GM12878 (cell line): ENCODE data around the gene NECTIN1. TPM values are rescaled to one million over a fixed set of nuclear protein-coding genes. Genes with fewer than 3 reads are reported as not detected.

Experiments
- ATAC-seq: fragments of 200-7000 bp; cut with Tn5 transposase; 3 replicates; pipeline ENCODE4 v1.9.1; 2020; ENCODE audit warnings: mild to moderate bottlenecking, moderate library complexity
- BruUV-seq: library from RNA; stranded (reverse); fragments of 400-500 nt; replicated peaks from 2 replicates; lab custom pipeline; 2021; lab: Mats Ljungman, UMichigan
- CTCF ChIA-PET: fragments of 300-600 bp; sonication (Branson Sonifier 250); formaldehyde crosslinking; extraction: SDS; loops from one replicate; lab custom pipeline; 2021; ENCODE audit warnings: inconsistent platforms; lab: Yijun Ruan, JAX
- POLR2A ChIA-PET: fragments of 350-600 bp; formaldehyde crosslinking; extraction: SDS; loops from one replicate; lab custom pipeline; 2021; ENCODE audit warnings: inconsistent platforms; lab: Charles Lee
- RAD21 ChIA-PET: fragments of 300-600 bp; sonication (Branson Sonifier 250); formaldehyde crosslinking; loops from one replicate; lab custom pipeline; 2023; ENCODE audit warnings: antibody characterized with exemption; ENCODE audit not compliant: unreplicated experiment; lab: Charles Lee
- SMC1A ChIA-PET: fragments of 300-600 bp; sonication (Branson Sonifier 250); formaldehyde crosslinking; loops from one replicate; lab custom pipeline; 2023; ENCODE audit not compliant: unreplicated experiment, uncharacterized antibody; lab: Charles Lee
- DNase-seq: peaks from one replicate; pipeline ENCODE4 v3.0.0-alpha.2; 2011; ENCODE audit warnings: low read depth, low spot score
- FAIRE-seq: peaks from 3 replicates; lab custom pipeline; 2011; peaks lifted over from hg19 to GRCh38; lab: Jason Lieb, UNC
- H2AFZ ChIP-seq: 2 replicates; pipeline ENCODE4 v1.6.0; 2011; ENCODE audit warnings: low read depth, low read length, control low read depth; ENCODE audit not compliant: control insufficient read depth
- H3K27ac ChIP-seq: 2 replicates; pipeline ENCODE4 v1.5.1; 2011; ENCODE audit warnings: control low read depth; ENCODE audit not compliant: control insufficient read depth, insufficient read depth
- H3K27me3 ChIP-seq, 2 experiments: replicated peaks in 1 of 2; 2 replicates each; pipeline versions ENCODE4 v1.6.0 to v1.6.1; 2011; ENCODE audit warnings: low read length in 1 of 2; ENCODE audit not compliant: control insufficient read depth in 2 of 2, insufficient read depth in 2 of 2
- H3K36me3 ChIP-seq, 2 experiments: 2 replicates each; pipeline ENCODE4 v1.5.1; 2011; ENCODE audit warnings: low read length in 1 of 2; ENCODE audit not compliant: control insufficient read depth in 2 of 2, insufficient read depth in 2 of 2
- H3K4me1 ChIP-seq: 2 replicates; pipeline ENCODE4 v1.6.1; 2011; ENCODE audit warnings: mild to moderate bottlenecking, low read length, moderate library complexity, mixed read lengths; ENCODE audit not compliant: control insufficient read depth, insufficient read depth
- H3K4me2 ChIP-seq: 2 replicates; pipeline ENCODE4 v1.6.0; 2011; ENCODE audit warnings: control low read depth; ENCODE audit not compliant: control insufficient read depth, insufficient read depth
- H3K4me3 ChIP-seq: fragments of 200-600 bp; sonication (generic); 2 replicates; pipeline ENCODE4 v1.5.1; 2016
- H3K79me2 ChIP-seq: 2 replicates; pipeline ENCODE4 v1.6.0; 2011; ENCODE audit warnings: low read length; ENCODE audit not compliant: control insufficient read depth, insufficient read depth
- H3K9ac ChIP-seq: 2 replicates; pipeline ENCODE4 v1.8.0; 2011; ENCODE audit warnings: low read length, control low read depth, mixed read lengths; ENCODE audit not compliant: control insufficient read depth, insufficient read depth
- H3K9me3 ChIP-seq: replicated peaks from 3 replicates; pipeline ENCODE4 v1.5.1; 2011; ENCODE audit warnings: mild to moderate bottlenecking, low read length; ENCODE audit not compliant: control insufficient read depth, insufficient read depth
- H4K20me1 ChIP-seq: 2 replicates; pipeline ENCODE4 v1.6.0; 2011; ENCODE audit not compliant: control insufficient read depth, insufficient read depth
- CBFB ChIP-seq: IDR thresholded peaks from 2 replicates; pipeline ENCODE4 v1.6.1; 2016; ENCODE audit warnings: antibody characterized with exemption, low read depth
- CHD2 ChIP-seq: IDR thresholded peaks from 2 replicates; pipeline ENCODE4 v1.6.1; 2011; ENCODE audit warnings: low read depth, low read length, improper control_type of control experiment, borderline replicate concordance
- ESRRA ChIP-seq: IDR thresholded peaks from 2 replicates; pipeline ENCODE4 v1.6.1; 2012; ENCODE audit warnings: mild to moderate bottlenecking, low read length, improper control_type of control experiment
- HDAC6 ChIP-seq: fragments of 200-600 bp; sonication (generic); IDR thresholded peaks from one replicate; pipeline ENCODE4 v1.8.0; 2017; ENCODE audit warnings: antibody characterized with exemption; ENCODE audit not compliant: unreplicated experiment
- IRF4 ChIP-seq: IDR thresholded peaks from 2 replicates; pipeline ENCODE4 v1.6.1; 2011; ENCODE audit warnings: low read depth, low read length
- LARP7 ChIP-seq: fragments of 450-650 bp; IDR thresholded peaks from 2 replicates; pipeline ENCODE4 v1.6.1; 2017; ENCODE audit warnings: mild to moderate bottlenecking
- MYC ChIP-seq: IDR thresholded peaks from 2 replicates; pipeline ENCODE4 v1.6.1; 2011; ENCODE audit warnings: mild to moderate bottlenecking, low read length, moderate library complexity, inconsistent platforms; ENCODE audit not compliant: insufficient read depth, insufficient replicate concordance, insufficient read length, severe bottlenecking
- RCOR1 ChIP-seq: conservative IDR thresholded peaks from 2 replicates; pipeline ENCODE4 v1.6.1; 2012; ENCODE audit warnings: low read depth, low read length, improper control_type of control experiment
- RELA ChIP-seq: fragments of 450-650 bp; IDR thresholded peaks from 2 replicates; pipeline ENCODE4 v1.8.0; 2014; ENCODE audit warnings: borderline replicate concordance; ENCODE audit not compliant: partially characterized antibody
- SREBF1 ChIP-seq: IDR thresholded peaks from 2 replicates; pipeline ENCODE4 v1.6.1; 2012; ENCODE audit warnings: mild to moderate bottlenecking, low read length
- SRF ChIP-seq, 2 experiments: IDR thresholded peaks; 2 replicates each; pipeline ENCODE4 v1.6.1; 2011; ENCODE audit warnings: low read depth in 2 of 2, low read length in 2 of 2, mild to moderate bottlenecking in 1 of 2, moderate library complexity in 1 of 2
- SUPT20H ChIP-seq: IDR thresholded peaks from 2 replicates; pipeline ENCODE4 v1.6.1; 2011; ENCODE audit warnings: low read depth, mild to moderate bottlenecking, low read length, moderate library complexity, borderline replicate concordance; ENCODE audit not compliant: control insufficient read depth
- SUZ12 ChIP-seq: fragments of 200-600 bp; sonication (generic); IDR thresholded peaks from one replicate; pipeline ENCODE4 v1.6.1; 2018; ENCODE audit warnings: antibody characterized with exemption, mild to moderate bottlenecking; ENCODE audit not compliant: unreplicated experiment
- TBL1XR1 ChIP-seq: IDR thresholded peaks from 2 replicates; pipeline ENCODE4 v1.6.1; 2012; ENCODE audit warnings: low read depth, low read length, improper control_type of control experiment
- ZZZ3 ChIP-seq: IDR thresholded peaks from 2 replicates; pipeline ENCODE4 v1.6.1; 2011; ENCODE audit warnings: low read depth; ENCODE audit not compliant: control insufficient read depth, insufficient read length
- WGBS: methylation state at CpG from one replicate; pipeline ENCODE4 v1.1.6; 2016; ENCODE audit warnings: low lambda C conversion rate; ENCODE audit not compliant: insufficient replicate concordance, insufficient coverage; ENCODE audit errors: missing lambda C conversion rate; 5-methylcytosine and 5-hydroxymethylcytosine counted together
- in situ Hi-C: fragments of 300-500 bp; cut with MboI; formaldehyde crosslinking; loops from 9 replicates; pipeline ENCODE4 v1.14.3; 2018; ENCODE audit warnings: mixed read lengths
- intact Hi-C: fragments of 100-400 bp; cut with micrococcal nuclease; formaldehyde crosslinking; loops from one replicate; pipeline ENCODE4 v1.14.2; 2022; ENCODE audit not compliant: unreplicated experiment
- polyA plus RNA-seq, 11 experiments: library from polyadenylated mRNA; depleted of rRNA in 4 of 11; unstranded in 6 of 11; stranded (reverse) in 5 of 11; fragments of >200 nt; fragmentation: Nextera tagmentation in 4 of 11; fragmentation: Illumina TruSeq in 1 of 11; extraction: Ambion mirVana in 4 of 11; extraction: Trizol in 1 of 11; gene quantifications; 1 replicate in 1 of 11; 2 replicates in 10 of 11; pipeline versions ENCODE4 v1.2.1 to v1.2.3, GENCODE V29; 2011 to 2016; ENCODE audit warnings: inconsistent platforms in 2 of 11, missing spikeins in 2 of 11, low read depth in 1 of 11
- total RNA-seq, 4 experiments: library from RNA; depleted of rRNA in 3 of 4; stranded (reverse); fragments of >200 nt in 3 of 4; fragmentation: Illumina TruSeq in 1 of 4; extraction: Trizol in 1 of 4; gene quantifications; 2 replicates each; pipeline versions ENCODE4 v1.2.1 to v1.2.3, GENCODE V29; 2013 to 2021
- TF ChIP-seq, protein P1 (sequence below): IDR thresholded peaks from 2 replicates; pipeline ENCODE4 v1.6.1; 2012; ENCODE audit warnings: low read depth, low read length, improper control_type of control experiment
- TF ChIP-seq, protein P2 (sequence below): fragments of 450-650 bp; IDR thresholded peaks from 2 replicates; pipeline ENCODE4 v1.6.1; 2016; ENCODE audit warnings: mild to moderate bottlenecking
- TF ChIP-seq, protein P3 (sequence below): fragments of 450-650 bp; conservative IDR thresholded peaks from 2 replicates; pipeline ENCODE4 v1.6.1; 2017; ENCODE audit warnings: mild to moderate bottlenecking, moderate library complexity

Gene NECTIN1
- total and polyA plus RNA-seq, 10 of the 15 experiments (the other 5 are each of a cell fraction or from before 2014, with no cell fraction given): 0.97 to 9.2 (median 2.3) TPM

DNA sequence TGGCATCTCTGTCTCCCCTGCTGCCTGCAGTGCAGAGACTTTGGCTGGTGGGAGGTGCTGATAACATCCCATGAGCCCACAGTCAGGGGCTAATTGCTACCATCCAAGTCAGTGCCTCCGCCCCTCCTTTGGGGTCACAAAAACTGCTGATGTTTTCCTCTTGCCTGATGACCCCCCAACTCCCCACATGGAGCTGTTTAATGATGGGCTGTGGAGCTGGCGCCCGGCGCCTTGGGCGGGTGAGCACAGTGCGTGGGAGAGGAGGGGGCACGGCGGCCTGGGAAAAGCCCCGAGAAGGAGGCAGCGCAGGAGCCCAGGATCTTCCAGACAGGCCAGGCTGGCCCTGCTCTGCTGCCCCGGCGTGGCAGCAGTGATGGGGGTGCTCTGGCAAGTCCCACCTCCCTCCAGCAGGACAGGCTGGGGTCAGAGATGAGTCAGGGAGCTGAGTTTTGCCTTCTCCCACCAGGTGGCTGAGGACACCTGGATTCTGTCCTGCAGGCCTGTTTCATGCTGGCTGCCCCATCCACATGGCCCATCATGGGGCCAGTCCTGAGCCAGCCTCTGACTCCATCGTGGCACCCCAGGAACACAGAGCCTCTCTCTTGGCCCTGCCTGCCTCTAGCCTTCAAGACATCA, 43.8 kb downstream of the NECTIN1 start:
- Histone ChIP-seq H3K4me3 (no peak overlapping the region), H4K20me1 (no peaks in the 10 kb centered on the region), H3K9me3 (no peaks in the 10 kb centered on the region), H2AFZ (no peak overlapping the region), H3K36me3 (no peaks in the 10 kb centered on the region; a peak in 2 of 4 replicates), H3K4me2 (no peak overlapping the region), H3K27me3 (no peaks in the 10 kb centered on the region), H3K79me2 (no peaks in the 10 kb centered on the region), H3K4me1 (peaks cover 5% of the 10 kb centered on the region), H3K27ac (no peak overlapping the region), H3K9ac (no peak overlapping the region)
- no peak for DNase-seq
- FAIRE-seq: no peak
- TF ChIP-seq, protein P1, sequence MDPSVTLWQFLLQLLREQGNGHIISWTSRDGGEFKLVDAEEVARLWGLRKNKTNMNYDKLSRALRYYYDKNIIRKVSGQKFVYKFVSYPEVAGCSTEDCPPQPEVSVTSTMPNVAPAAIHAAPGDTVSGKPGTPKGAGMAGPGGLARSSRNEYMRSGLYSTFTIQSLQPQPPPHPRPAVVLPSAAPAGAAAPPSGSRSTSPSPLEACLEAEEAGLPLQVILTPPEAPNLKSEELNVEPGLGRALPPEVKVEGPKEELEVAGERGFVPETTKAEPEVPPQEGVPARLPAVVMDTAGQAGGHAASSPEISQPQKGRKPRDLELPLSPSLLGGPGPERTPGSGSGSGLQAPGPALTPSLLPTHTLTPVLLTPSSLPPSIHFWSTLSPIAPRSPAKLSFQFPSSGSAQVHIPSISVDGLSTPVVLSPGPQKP: no peak
- TF ChIP-seq SRF (IDR thresholded peaks at IDR 0.05; ENCODE audit: low read depth in 2 of 2, low read length in 2 of 2) (no peak), LARP7 (no peak), CBFB (no peak), SUZ12 (no peak), TBL1XR1 (no peak), HDAC6 (no peak), ESRRA (no peak), RCOR1 (no peak), SREBF1 (no peak), IRF4 (no peak), RELA (no peak), ZZZ3 (no peak), SUPT20H (no peak), MYC (no peak), CHD2 (no peak)
- TF ChIP-seq, protein P2, sequence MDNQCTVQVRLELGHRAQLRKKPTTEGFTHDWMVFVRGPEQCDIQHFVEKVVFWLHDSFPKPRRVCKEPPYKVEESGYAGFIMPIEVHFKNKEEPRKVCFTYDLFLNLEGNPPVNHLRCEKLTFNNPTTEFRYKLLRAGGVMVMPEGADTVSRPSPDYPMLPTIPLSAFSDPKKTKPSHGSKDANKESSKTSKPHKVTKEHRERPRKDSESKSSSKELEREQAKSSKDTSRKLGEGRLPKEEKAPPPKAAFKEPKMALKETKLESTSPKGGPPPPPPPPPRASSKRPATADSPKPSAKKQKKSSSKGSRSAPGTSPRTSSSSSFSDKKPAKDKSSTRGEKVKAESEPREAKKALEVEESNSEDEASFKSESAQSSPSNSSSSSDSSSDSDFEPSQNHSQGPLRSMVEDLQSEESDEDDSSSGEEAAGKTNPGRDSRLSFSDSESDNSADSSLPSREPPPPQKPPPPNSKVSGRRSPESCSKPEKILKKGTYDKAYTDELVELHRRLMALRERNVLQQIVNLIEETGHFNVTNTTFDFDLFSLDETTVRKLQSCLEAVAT: no peak
- TF ChIP-seq, protein P3, sequence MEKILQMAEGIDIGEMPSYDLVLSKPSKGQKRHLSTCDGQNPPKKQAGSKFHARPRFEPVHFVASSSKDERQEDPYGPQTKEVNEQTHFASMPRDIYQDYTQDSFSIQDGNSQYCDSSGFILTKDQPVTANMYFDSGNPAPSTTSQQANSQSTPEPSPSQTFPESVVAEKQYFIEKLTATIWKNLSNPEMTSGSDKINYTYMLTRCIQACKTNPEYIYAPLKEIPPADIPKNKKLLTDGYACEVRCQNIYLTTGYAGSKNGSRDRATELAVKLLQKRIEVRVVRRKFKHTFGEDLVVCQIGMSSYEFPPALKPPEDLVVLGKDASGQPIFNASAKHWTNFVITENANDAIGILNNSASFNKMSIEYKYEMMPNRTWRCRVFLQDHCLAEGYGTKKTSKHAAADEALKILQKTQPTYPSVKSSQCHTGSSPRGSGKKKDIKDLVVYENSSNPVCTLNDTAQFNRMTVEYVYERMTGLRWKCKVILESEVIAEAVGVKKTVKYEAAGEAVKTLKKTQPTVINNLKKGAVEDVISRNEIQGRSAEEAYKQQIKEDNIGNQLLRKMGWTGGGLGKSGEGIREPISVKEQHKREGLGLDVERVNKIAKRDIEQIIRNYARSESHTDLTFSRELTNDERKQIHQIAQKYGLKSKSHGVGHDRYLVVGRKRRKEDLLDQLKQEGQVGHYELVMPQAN: no peak
- RAD21 ChIA-PET: interaction anchor here (1.1 kb wide), 1 partner anchor 11 kb away, joined by 3 read pairs; no protein-coding TSS in a partner anchor
- intact Hi-C loops: no loop called here
- in situ Hi-C loops: no loop called here
- 73% methylated on average over 11 of the region's 13 CpGs for WGBS
- CTCF ChIA-PET: interaction anchor here (0.7 to 0.9 kb wide), 2 partner anchors 44 to 55 kb away, joined by 3 read pairs; partner anchors contain the start of gene NECTIN1
- POLR2A ChIA-PET: interaction anchor here (0.6 to 1.7 kb wide), 2 partner anchors 11 to 45 kb away, joined by 3 to 5 read pairs; no protein-coding TSS in a partner anchor
- BruUV-seq: no TSS peak
- SMC1A ChIA-PET: no interaction called here
- no peak for ATAC-seq
